NCI-H748 (cell line): ENCODE results near the gene PLCXD1.
"Not testable (repeated sequence)": the region's sequence is repeated elsewhere in the genome, so short reads cannot be mapped to it uniquely, and the experiment has no call there.

Source experiments
- DNase-seq: peaks from one replicate; lab custom pipeline; 2025; ENCODE audit not compliant: unreplicated experiment; lab: John Stamatoyannopoulos, UW

The PLCXD1 gene

GRCh38 chrX:291411-291901, 10.3 kb downstream of the PLCXD1 start:
- no peak for DNase-seq

- DNase-seq, result no peak
These were observed 12.0 kb downstream of the PLCXD1 start for GRCh38 chrX:292900-293897.

GRCh38 chrX:295136-295535, 14.0 kb downstream of the PLCXD1 start:
- DNase-seq, result no peak

GRCh38 chrX:298993-299392, 17.8 kb downstream of the PLCXD1 start:
- DNase-seq, result no peak

GRCh38 chrX:300334-300733, 19.2 kb downstream of the PLCXD1 start:
- no peak for DNase-seq

- no peak for DNase-seq
These were observed 21.8 kb downstream of the PLCXD1 start for GRCh38 chrX:302975-303374.

- not testable (repeated sequence) for DNase-seq
These were observed 24.8 kb downstream of the PLCXD1 start for GRCh38 chrX:305781-306613.

GRCh38 chrX:306614-307251, 25.6 kb downstream of the PLCXD1 start:
- DNase-seq, result not testable (repeated sequence)

- no peak for DNase-seq
These were observed 26.3 kb downstream of the PLCXD1 start for GRCh38 chrX:307261-308111.

GRCh38 chrX:308821-309520, 27.8 kb downstream of the PLCXD1 start:
- DNase-seq, result no peak

GRCh38 chrX:310621-311155, 29.5 kb downstream of the PLCXD1 start:
- no peak for DNase-seq

GRCh38 chrX:311156-312129, 30.3 kb downstream of the PLCXD1 start:
- DNase-seq, result no peak

GRCh38 chrX:312621-313331, 31.6 kb downstream of the PLCXD1 start:
- DNase-seq, result no peak

GRCh38 chrX:313546-313945, 32.4 kb downstream of the PLCXD1 start:
- no peak for DNase-seq

GRCh38 chrX:314049-314448, 32.9 kb downstream of the PLCXD1 start:
- no peak for DNase-seq

GRCh38 chrX:314781-315595, 33.8 kb downstream of the PLCXD1 start:
- no peak for DNase-seq
